GM12878 (cell line): Measurements from ENCODE around the gene IL16. TPM values are rescaled to one million over a fixed set of nuclear protein-coding genes. Genes with fewer than 3 reads are reported as not detected.

Experiments
- ATAC-seq: fragments of 200-7000 bp; cut with Tn5 transposase; 3 replicates; pipeline ENCODE4 v1.9.1; 2020; ENCODE audit warnings: mild to moderate bottlenecking, moderate library complexity
- BruUV-seq: library from RNA; stranded (reverse); fragments of 400-500 nt; replicated peaks from 2 replicates; lab custom pipeline; 2021; lab: Mats Ljungman, UMichigan
- CTCF ChIA-PET: fragments of 300-600 bp; sonication (Branson Sonifier 250); formaldehyde crosslinking; extraction: SDS; loops from one replicate; lab custom pipeline; 2021; ENCODE audit warnings: inconsistent platforms; lab: Yijun Ruan, JAX
- POLR2A ChIA-PET: fragments of 350-600 bp; formaldehyde crosslinking; extraction: SDS; loops from one replicate; lab custom pipeline; 2021; ENCODE audit warnings: inconsistent platforms; lab: Charles Lee
- RAD21 ChIA-PET: fragments of 300-600 bp; sonication (Branson Sonifier 250); formaldehyde crosslinking; loops from one replicate; lab custom pipeline; 2023; ENCODE audit warnings: antibody characterized with exemption; ENCODE audit not compliant: unreplicated experiment; lab: Charles Lee
- SMC1A ChIA-PET: fragments of 300-600 bp; sonication (Branson Sonifier 250); formaldehyde crosslinking; loops from one replicate; lab custom pipeline; 2023; ENCODE audit not compliant: unreplicated experiment, uncharacterized antibody; lab: Charles Lee
- DNase-seq: peaks from one replicate; pipeline ENCODE4 v3.0.0-alpha.2; 2011; ENCODE audit warnings: low read depth, low spot score
- FAIRE-seq: peaks from 3 replicates; lab custom pipeline; 2011; peaks lifted over from hg19 to GRCh38; lab: Jason Lieb, UNC
- H2AFZ ChIP-seq: 2 replicates; pipeline ENCODE4 v1.6.0; 2011; ENCODE audit warnings: low read depth, low read length, control low read depth; ENCODE audit not compliant: control insufficient read depth
- H3K27ac ChIP-seq: 2 replicates; pipeline ENCODE4 v1.5.1; 2011; ENCODE audit warnings: control low read depth; ENCODE audit not compliant: control insufficient read depth, insufficient read depth
- H3K27me3 ChIP-seq, 2 experiments: replicated peaks in 1 of 2; 2 replicates each; pipeline versions ENCODE4 v1.6.0 to v1.6.1; 2011; ENCODE audit warnings: low read length in 1 of 2; ENCODE audit not compliant: control insufficient read depth in 2 of 2, insufficient read depth in 2 of 2
- H3K36me3 ChIP-seq, 2 experiments: 2 replicates each; pipeline ENCODE4 v1.5.1; 2011; ENCODE audit warnings: low read length in 1 of 2; ENCODE audit not compliant: control insufficient read depth in 2 of 2, insufficient read depth in 2 of 2
- H3K4me1 ChIP-seq: 2 replicates; pipeline ENCODE4 v1.6.1; 2011; ENCODE audit warnings: mild to moderate bottlenecking, low read length, moderate library complexity, mixed read lengths; ENCODE audit not compliant: control insufficient read depth, insufficient read depth
- H3K4me2 ChIP-seq: 2 replicates; pipeline ENCODE4 v1.6.0; 2011; ENCODE audit warnings: control low read depth; ENCODE audit not compliant: control insufficient read depth, insufficient read depth
- H3K4me3 ChIP-seq: fragments of 200-600 bp; sonication (generic); 2 replicates; pipeline ENCODE4 v1.5.1; 2016
- H3K79me2 ChIP-seq: 2 replicates; pipeline ENCODE4 v1.6.0; 2011; ENCODE audit warnings: low read length; ENCODE audit not compliant: control insufficient read depth, insufficient read depth
- H3K9ac ChIP-seq: 2 replicates; pipeline ENCODE4 v1.8.0; 2011; ENCODE audit warnings: low read length, control low read depth, mixed read lengths; ENCODE audit not compliant: control insufficient read depth, insufficient read depth
- H3K9me3 ChIP-seq: replicated peaks from 3 replicates; pipeline ENCODE4 v1.5.1; 2011; ENCODE audit warnings: mild to moderate bottlenecking, low read length; ENCODE audit not compliant: control insufficient read depth, insufficient read depth
- H4K20me1 ChIP-seq: 2 replicates; pipeline ENCODE4 v1.6.0; 2011; ENCODE audit not compliant: control insufficient read depth, insufficient read depth
- ATF2 ChIP-seq: IDR thresholded peaks from 2 replicates; pipeline ENCODE4 v1.6.1; 2012; ENCODE audit warnings: low read length, inconsistent platforms
- BCLAF1 ChIP-seq: fragments of 450-650 bp; IDR thresholded peaks from 2 replicates; pipeline ENCODE4 v1.6.1; 2017; ENCODE audit warnings: antibody characterized with exemption, mild to moderate bottlenecking, moderate library complexity
- E2F8 ChIP-seq: fragments of 450-650 bp; IDR thresholded peaks from 2 replicates; pipeline ENCODE4 v1.6.1; 2018; ENCODE audit warnings: mild to moderate bottlenecking, low read depth, moderate library complexity; ENCODE audit not compliant: partially characterized antibody
- FOS ChIP-seq: IDR thresholded peaks from 3 replicates; pipeline ENCODE4 v1.6.1; 2011; ENCODE audit warnings: borderline replicate concordance; ENCODE audit not compliant: insufficient read length; ENCODE audit errors: extremely low read depth
- IKZF1 ChIP-seq: fragments of 450-650 bp; conservative IDR thresholded peaks from 2 replicates; pipeline ENCODE4 v1.6.1; 2017; ENCODE audit warnings: antibody characterized with exemption, mild to moderate bottlenecking
- NFIC ChIP-seq: IDR thresholded peaks from 2 replicates; pipeline ENCODE4 v1.6.1; 2012; ENCODE audit warnings: low read depth, mild to moderate bottlenecking, inconsistent platforms, low read length, moderate library complexity
- POLR2AphosphoS5 ChIP-seq: IDR thresholded peaks from 2 replicates; pipeline ENCODE4 v1.6.1; 2011; ENCODE audit warnings: mild to moderate bottlenecking, low read length, inconsistent platforms
- USF2 ChIP-seq: IDR thresholded peaks from 2 replicates; pipeline ENCODE4 v1.6.1; 2011; ENCODE audit warnings: low read depth, low read length, improper control_type of control experiment, borderline replicate concordance
- WRNIP1 ChIP-seq: IDR thresholded peaks from 2 replicates; pipeline ENCODE4 v1.6.1; 2011; ENCODE audit warnings: low read depth, low read length, improper control_type of control experiment, borderline replicate concordance
- ZBTB40 ChIP-seq: fragments of 450-650 bp; IDR thresholded peaks from 2 replicates; pipeline ENCODE4 v1.6.1; 2016; ENCODE audit warnings: mild to moderate bottlenecking, moderate library complexity, borderline replicate concordance
- WGBS: methylation state at CpG from one replicate; pipeline ENCODE4 v1.1.6; 2016; ENCODE audit warnings: low lambda C conversion rate; ENCODE audit not compliant: insufficient replicate concordance, insufficient coverage; ENCODE audit errors: missing lambda C conversion rate; 5-methylcytosine and 5-hydroxymethylcytosine counted together
- in situ Hi-C: fragments of 300-500 bp; cut with MboI; formaldehyde crosslinking; loops from 9 replicates; pipeline ENCODE4 v1.14.3; 2018; ENCODE audit warnings: mixed read lengths
- intact Hi-C: fragments of 100-400 bp; cut with micrococcal nuclease; formaldehyde crosslinking; loops from one replicate; pipeline ENCODE4 v1.14.2; 2022; ENCODE audit not compliant: unreplicated experiment
- polyA plus RNA-seq, 11 experiments: library from polyadenylated mRNA; depleted of rRNA in 4 of 11; unstranded in 6 of 11; stranded (reverse) in 5 of 11; fragments of >200 nt; fragmentation: Nextera tagmentation in 4 of 11; fragmentation: Illumina TruSeq in 1 of 11; extraction: Ambion mirVana in 4 of 11; extraction: Trizol in 1 of 11; gene quantifications; 1 replicate in 1 of 11; 2 replicates in 10 of 11; pipeline versions ENCODE4 v1.2.1 to v1.2.3, GENCODE V29; 2011 to 2016; ENCODE audit warnings: inconsistent platforms in 2 of 11, missing spikeins in 2 of 11, low read depth in 1 of 11
- total RNA-seq, 4 experiments: library from RNA; depleted of rRNA in 3 of 4; stranded (reverse); fragments of >200 nt in 3 of 4; fragmentation: Illumina TruSeq in 1 of 4; extraction: Trizol in 1 of 4; gene quantifications; 2 replicates each; pipeline versions ENCODE4 v1.2.1 to v1.2.3, GENCODE V29; 2013 to 2021

Gene IL16
- total and polyA plus RNA-seq, 10 of the 15 experiments (the other 5 are each of a cell fraction or from before 2014, with no cell fraction given) = 21.7 to 206 (median 44.5) TPM

GRCh38 chr15:81189583-81190283 lies 6.9 kb upstream of the IL16 start:
- ChIA-PET SMC1A (no interaction called here), CTCF (no interaction called here), POLR2A (interaction anchor here (0.7 kb wide), 1 partner anchor 1381 kb away, joined by 5 read pairs; no protein-coding TSS in a partner anchor), RAD21 (no interaction called here)
- no peak overlapping the region for H3K27ac ChIP-seq
- H3K27me3 ChIP-seq = no peaks in the 10 kb centered on the region; a peak in 1 of 4 replicates
- no peak overlapping the region for H2AFZ ChIP-seq
- H3K4me1 ChIP-seq = no peaks in the 10 kb centered on the region
- no peak overlapping the region for H3K4me2 ChIP-seq
- WGBS = 38% methylated on average over 11 of the region's 11 CpGs
- intact Hi-C loops = no loop called here
- H3K79me2 ChIP-seq = no peaks in the 10 kb centered on the region
- no peak for DNase-seq
- in situ Hi-C loops = no loop called here
- no peak overlapping the region for H3K4me3 ChIP-seq
- H4K20me1 ChIP-seq = no peaks in the 10 kb centered on the region
- ATAC-seq = no peak
- no peaks in the 10 kb centered on the region for H3K36me3 ChIP-seq
- no TSS peak for BruUV-seq
- FAIRE-seq = no peak
- H3K9me3 ChIP-seq = no peaks in the 10 kb centered on the region
- H3K9ac ChIP-seq = no peak overlapping the region
- TF ChIP-seq NFIC (no peak), IKZF1 (no peak), E2F8 (no peak), ATF2 (no peak), WRNIP1 (no peak), ZBTB40 (no peak), POLR2AphosphoS5 (no peak), BCLAF1 (no peak), USF2 (no peak), FOS (no peak)
